Adrenal gland (tissue), 5 donors: ENCODE results near the gene APLP2.

ENCODE experiments used
- CTCF ChIP-seq, 6 experiments: fragments of 450-650 bp in 4 of 6; fragments of 200-600 bp in 2 of 6; sonication (generic) in 1 of 6; IDR thresholded peaks; 1 replicate in 5 of 6; 2 replicates in 1 of 6; pipeline versions ENCODE4 v1.5.1 to v1.8.0; 2016 to 2021; ENCODE audit warnings: antibody characterized with exemption in 6 of 6, mild to moderate bottlenecking in 2 of 6, moderate library complexity in 1 of 6
- POLR2A ChIP-seq, 2 donors: fragments of 450-650 bp; IDR thresholded peaks; one replicate each; pipeline ENCODE4 v1.6.1; 2017; ENCODE audit warnings: antibody characterized with exemption in 2 of 2, mild to moderate bottlenecking in 2 of 2, moderate library complexity in 1 of 2
- donor health status: DM: no; HTN: no; CAD: no.

DNA sequence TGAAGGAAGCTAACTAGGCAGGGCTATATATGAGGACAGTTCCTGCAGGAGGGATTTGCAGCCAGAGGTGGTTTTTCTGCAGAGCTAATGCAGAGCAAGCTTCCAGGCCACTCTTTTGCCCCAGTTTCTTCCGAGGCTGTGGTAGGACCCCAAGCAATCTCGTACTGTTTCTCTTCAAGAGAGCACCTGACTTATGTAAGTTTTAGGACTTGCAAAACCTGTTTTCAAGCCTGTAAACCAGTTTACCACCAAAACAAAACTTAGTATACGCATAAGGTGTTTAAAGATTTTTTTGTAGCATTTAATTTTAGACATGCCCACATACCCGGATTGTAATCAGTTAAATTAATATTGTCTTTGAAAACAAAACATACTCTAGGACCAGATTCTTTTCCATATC, 7.7 kb upstream of the APLP2 start:
- no peak for TF ChIP-seq POLR2A (IDR thresholded peaks at IDR 0.05)
- no peak for TF ChIP-seq CTCF (IDR thresholded peaks at IDR 0.05)
